ENCODE measurements around the gene MRPL39.

Gene MRPL39

DNA sequence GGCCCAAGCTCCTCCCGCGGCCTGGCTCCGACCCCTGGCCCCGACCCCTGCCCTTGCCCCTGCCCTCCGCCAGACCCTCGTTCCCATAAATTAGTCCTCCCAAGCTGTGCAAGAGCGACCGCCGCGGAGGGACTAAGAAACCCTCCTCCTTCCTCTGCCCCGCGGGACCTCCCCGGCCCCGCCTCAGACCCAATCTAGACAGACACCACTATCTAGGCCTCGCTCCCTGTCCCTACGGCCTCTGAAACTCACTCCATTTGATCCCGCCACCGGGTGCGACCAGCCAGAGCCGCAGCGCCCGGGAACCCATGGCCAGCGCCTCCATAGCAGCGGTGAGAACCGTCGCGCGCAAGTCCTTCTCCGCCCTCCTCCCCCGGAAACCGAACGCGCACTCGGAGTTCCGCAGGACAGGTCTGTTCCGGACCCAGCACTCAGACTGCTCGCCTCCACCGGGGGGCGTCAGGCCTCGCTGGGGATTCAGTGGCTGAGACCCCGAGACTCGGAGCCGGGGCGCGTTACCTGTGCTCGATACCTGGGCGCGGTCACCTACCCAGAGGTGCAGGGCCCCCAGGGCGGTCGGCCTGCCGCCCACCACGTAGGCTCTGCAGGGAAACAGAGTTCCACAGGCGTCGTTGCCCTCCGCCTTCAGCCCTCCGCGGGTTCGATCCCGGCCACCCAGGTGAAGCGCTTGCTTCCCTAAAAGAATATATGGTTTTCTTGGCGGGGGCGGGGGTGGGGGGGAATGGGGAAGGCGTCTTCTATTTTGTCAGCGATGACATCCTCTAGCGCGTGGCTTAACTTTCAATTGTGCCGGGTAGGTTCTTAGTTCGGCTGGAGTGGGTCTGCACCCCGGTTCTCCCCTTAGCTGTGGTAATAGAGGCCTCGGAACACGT lies at the start of gene MRPL39:
Gene MRPL39, minus strand, starts transcription at position 331 of the 893 bp plus-strand sequence. Its CDS starts 6 bp downstream, at position 325.
- H3K9me3 ChIP-seq (ENCODE audit: control insufficient read depth, low read length), result no peaks in the 10 kb centered on the region
- no peaks in the 10 kb centered on the region for H3K27me3 ChIP-seq (replicated peaks; ENCODE audit: control insufficient read depth, insufficient read depth, low read length)
- peak within 1 kb of the TSS; percentile 91 for H3K9ac ChIP-seq (ENCODE audit: low read length)
- peaks cover 24% of the 10 kb centered on the region for H3K36me3 ChIP-seq (ENCODE audit: control insufficient read depth, insufficient read depth, low read length, severe bottlenecking)
- DNase-seq (ENCODE audit: low read depth), result peak; percentile 96
- H3K4me3 ChIP-seq (ENCODE audit: low read length), result peak within 1 kb of the TSS; percentile 93
- peaks cover 16% of the 10 kb centered on the region for H3K4me1 ChIP-seq (ENCODE audit: control insufficient read depth, insufficient read depth, low read length)

DNA sequence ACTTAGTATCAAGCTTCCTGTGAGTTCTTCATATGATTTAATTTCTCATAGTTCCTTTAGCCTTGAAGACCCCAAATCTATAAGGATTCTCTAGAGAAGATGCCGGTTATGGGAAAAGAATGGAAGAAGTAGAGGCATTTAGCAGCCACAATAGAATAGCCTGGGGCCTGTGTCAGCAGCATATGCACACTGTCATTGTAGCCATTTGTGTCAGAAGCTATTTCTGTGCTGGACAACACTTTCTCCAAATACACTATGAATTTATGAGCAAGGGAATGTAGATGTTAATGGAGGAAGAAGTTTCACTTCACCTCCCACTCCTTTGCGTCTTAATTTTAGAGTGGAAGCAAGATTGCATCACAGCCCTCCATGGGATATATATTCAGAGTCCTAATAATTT lies 49.1 kb upstream of the MRPL39 start:
- Histone ChIP-seq H3K9me3 (ENCODE audit: control insufficient read depth, low read length) (no peaks in the 10 kb centered on the region), H3K27me3 (replicated peaks; ENCODE audit: control insufficient read depth, insufficient read depth, low read length) (no peaks in the 10 kb centered on the region), H3K4me3 (ENCODE audit: low read length) (no peak overlapping the region), H3K4me1 (ENCODE audit: control insufficient read depth, insufficient read depth, low read length) (no peaks in the 10 kb centered on the region), H3K9ac (ENCODE audit: low read length) (no peak overlapping the region), H3K36me3 (ENCODE audit: control insufficient read depth, insufficient read depth, low read length, severe bottlenecking) (no peaks in the 10 kb centered on the region)
- no peak for DNase-seq (ENCODE audit: low read depth)

GRCh38 chr21:25649146-25649545 lies 41.9 kb upstream of the MRPL39 start:
- no peak overlapping the region for H3K4me3 ChIP-seq (ENCODE audit: low read length)
- H3K27me3 ChIP-seq (replicated peaks; ENCODE audit: control insufficient read depth, insufficient read depth, low read length), result no peaks in the 10 kb centered on the region
- no peak overlapping the region for H3K9ac ChIP-seq (ENCODE audit: low read length)
- DNase-seq (ENCODE audit: low read depth), result no peak
- no peaks in the 10 kb centered on the region for H3K36me3 ChIP-seq (ENCODE audit: control insufficient read depth, insufficient read depth, low read length, severe bottlenecking)
- H3K9me3 ChIP-seq (ENCODE audit: control insufficient read depth, low read length), result no peaks in the 10 kb centered on the region
- no peaks in the 10 kb centered on the region for H3K4me1 ChIP-seq (ENCODE audit: control insufficient read depth, insufficient read depth, low read length)

GRCh38 chr21:25647647-25648046 lies 40.4 kb upstream of the MRPL39 start:
- DNase-seq (ENCODE audit: low read depth), result no peak

GRCh38 chr21:25646474-25646873 lies 39.2 kb upstream of the MRPL39 start:
- Histone ChIP-seq H3K4me3 (ENCODE audit: low read length) (no peak overlapping the region), H3K9ac (ENCODE audit: low read length) (no peak overlapping the region), H3K4me1 (ENCODE audit: control insufficient read depth, insufficient read depth, low read length) (no peaks in the 10 kb centered on the region), H3K9me3 (ENCODE audit: control insufficient read depth, low read length) (no peaks in the 10 kb centered on the region), H3K36me3 (ENCODE audit: control insufficient read depth, insufficient read depth, low read length, severe bottlenecking) (no peaks in the 10 kb centered on the region), H3K27me3 (replicated peaks; ENCODE audit: control insufficient read depth, insufficient read depth, low read length) (no peaks in the 10 kb centered on the region)
- no peak for DNase-seq (ENCODE audit: low read depth)

More at GRCh38 chr21:25647647-25648046, 40.4 kb upstream of the MRPL39 start:
- Histone ChIP-seq H3K27me3 (replicated peaks; ENCODE audit: control insufficient read depth, insufficient read depth, low read length) (no peaks in the 10 kb centered on the region), H3K36me3 (ENCODE audit: control insufficient read depth, insufficient read depth, low read length, severe bottlenecking) (no peaks in the 10 kb centered on the region), H3K4me3 (ENCODE audit: low read length) (no peak overlapping the region), H3K9ac (ENCODE audit: low read length) (no peak overlapping the region), H3K9me3 (ENCODE audit: control insufficient read depth, low read length) (no peaks in the 10 kb centered on the region), H3K4me1 (ENCODE audit: control insufficient read depth, insufficient read depth, low read length) (no peaks in the 10 kb centered on the region)

- no peak for DNase-seq (ENCODE audit: low read depth)
- Histone ChIP-seq H3K4me1 (ENCODE audit: control insufficient read depth, insufficient read depth, low read length) (peaks cover 6% of the 10 kb centered on the region), H3K9me3 (ENCODE audit: control insufficient read depth, low read length) (no peaks in the 10 kb centered on the region), H3K27me3 (replicated peaks; ENCODE audit: control insufficient read depth, insufficient read depth, low read length) (no peaks in the 10 kb centered on the region), H3K9ac (ENCODE audit: low read length) (no peak overlapping the region), H3K36me3 (ENCODE audit: control insufficient read depth, insufficient read depth, low read length, severe bottlenecking) (no peaks in the 10 kb centered on the region), H3K4me3 (ENCODE audit: low read length) (no peak overlapping the region)
Measured at GRCh38 chr21:25643486-25643885, 36.2 kb upstream of the MRPL39 start.

DNA sequence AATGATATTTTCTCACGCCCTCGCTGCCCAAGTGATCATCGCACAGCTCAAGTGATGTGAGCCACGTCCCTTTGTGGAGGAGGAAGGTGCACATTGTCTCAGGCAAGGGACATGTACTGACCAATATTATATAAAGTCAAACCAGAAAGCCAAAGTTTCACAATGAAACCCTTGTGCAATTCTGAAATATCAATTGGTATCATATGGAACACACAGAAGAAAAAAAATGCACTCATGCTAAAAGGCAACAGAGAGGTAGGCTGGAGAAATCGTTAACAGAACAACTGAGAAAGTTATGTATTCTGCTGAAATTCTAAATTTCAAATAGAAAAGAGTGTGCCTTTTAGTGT lies 33.6 kb upstream of the MRPL39 start:
- H3K4me1 ChIP-seq (ENCODE audit: control insufficient read depth, insufficient read depth, low read length), result peaks cover 6% of the 10 kb centered on the region
- no peak overlapping the region for H3K9ac ChIP-seq (ENCODE audit: low read length)
- peak; percentile 78 for DNase-seq (ENCODE audit: low read depth)
- H3K27me3 ChIP-seq (replicated peaks; ENCODE audit: control insufficient read depth, insufficient read depth, low read length), result no peaks in the 10 kb centered on the region
- peak overlapping the region; percentile 84 for H3K4me3 ChIP-seq (ENCODE audit: low read length)
- H3K9me3 ChIP-seq (ENCODE audit: control insufficient read depth, low read length), result no peaks in the 10 kb centered on the region
- no peaks in the 10 kb centered on the region for H3K36me3 ChIP-seq (ENCODE audit: control insufficient read depth, insufficient read depth, low read length, severe bottlenecking)

GRCh38 chr21:25640202-25640942 lies 33.1 kb upstream of the MRPL39 start:
- H3K9ac ChIP-seq (ENCODE audit: low read length), result peak overlapping the region; percentile 39
- H3K27me3 ChIP-seq (replicated peaks; ENCODE audit: control insufficient read depth, insufficient read depth, low read length), result no peaks in the 10 kb centered on the region
- peak; percentile 66 for DNase-seq (ENCODE audit: low read depth)
- H3K36me3 ChIP-seq (ENCODE audit: control insufficient read depth, insufficient read depth, low read length, severe bottlenecking), result no peaks in the 10 kb centered on the region
- H3K9me3 ChIP-seq (ENCODE audit: control insufficient read depth, low read length), result no peaks in the 10 kb centered on the region
- peaks cover 6% of the 10 kb centered on the region for H3K4me1 ChIP-seq (ENCODE audit: control insufficient read depth, insufficient read depth, low read length)
- H3K4me3 ChIP-seq (ENCODE audit: low read length), result peak overlapping the region; percentile 84

- peaks cover 6% of the 10 kb centered on the region for H3K4me1 ChIP-seq (ENCODE audit: control insufficient read depth, insufficient read depth, low read length)
- DNase-seq (ENCODE audit: low read depth), result peak; percentile 64
- H3K4me3 ChIP-seq (ENCODE audit: low read length), result peak overlapping the region; percentile 84
- no peaks in the 10 kb centered on the region for H3K9me3 ChIP-seq (ENCODE audit: control insufficient read depth, low read length)
- no peaks in the 10 kb centered on the region for H3K36me3 ChIP-seq (ENCODE audit: control insufficient read depth, insufficient read depth, low read length, severe bottlenecking)
- H3K27me3 ChIP-seq (replicated peaks; ENCODE audit: control insufficient read depth, insufficient read depth, low read length), result no peaks in the 10 kb centered on the region
- peak overlapping the region; percentile 39 for H3K9ac ChIP-seq (ENCODE audit: low read length)
Measured at GRCh38 chr21:25639551-25640201, 32.4 kb upstream of the MRPL39 start.

GRCh38 chr21:25638660-25639550 lies 31.6 kb upstream of the MRPL39 start, which contains the start of gene JAM2:
Gene JAM2 (plus strand): TSS chr21:25639258. CDS start chr21:25639822, 564 bp downstream.
- Histone ChIP-seq H3K9me3 (ENCODE audit: control insufficient read depth, low read length) (no peaks in the 10 kb centered on the region), H3K36me3 (ENCODE audit: control insufficient read depth, insufficient read depth, low read length, severe bottlenecking) (no peaks in the 10 kb centered on the region), H3K4me1 (ENCODE audit: control insufficient read depth, insufficient read depth, low read length) (peaks cover 6% of the 10 kb centered on the region)

More at GRCh38 chr21:25638660-25639550, 31.6 kb upstream of the MRPL39 start, which contains the start of gene JAM2:
- peak; percentile 82 for DNase-seq (ENCODE audit: low read depth)
- H3K4me3 ChIP-seq (ENCODE audit: low read length), result peak within 1 kb of the TSS; percentile 84
- no peaks in the 10 kb centered on the region for H3K27me3 ChIP-seq (replicated peaks; ENCODE audit: control insufficient read depth, insufficient read depth, low read length)
- H3K9ac ChIP-seq (ENCODE audit: low read length), result peak within 1 kb of the TSS; percentile 39
